ENCODE data around the gene MARCHF4.

Gene MARCHF4

GRCh38 chr2:216371721-216372702 is at the start of gene MARCHF4:
MARCHF4 (minus strand) TSS chr2:216372483; CDS start chr2:216370260, 2,223 bp downstream.
- peak; percentile 70 for DNase-seq

GRCh38 chr2:216420367-216421101 is 48.3 kb upstream of the MARCHF4 start:
- DNase-seq = no peak

GRCh38 chr2:216418981-216419380 is 46.7 kb upstream of the MARCHF4 start:
- no peak for DNase-seq

- DNase-seq = no peak
Measured at GRCh38 chr2:216416571-216417307, 44.5 kb upstream of the MARCHF4 start.

GRCh38 chr2:216415541-216415940 is 43.3 kb upstream of the MARCHF4 start:
- no peak for DNase-seq

GRCh38 chr2:216414772-216415319 is 42.6 kb upstream of the MARCHF4 start:
- DNase-seq = no peak

GRCh38 chr2:216413882-216414281 is 41.6 kb upstream of the MARCHF4 start:
- DNase-seq = no peak

- peak; percentile 98 for DNase-seq
Measured at GRCh38 chr2:216412022-216412999, 40.0 kb upstream of the MARCHF4 start, which contains the start of gene SMARCAL1. SMARCAL1 (plus strand) TSS chr2:216412484; CDS start chr2:216414705, 2,221 bp downstream.

GRCh38 chr2:216410550-216410949 is 38.3 kb upstream of the MARCHF4 start:
- no peak for DNase-seq

- DNase-seq = no peak
Measured at GRCh38 chr2:216408426-216409290, 36.4 kb upstream of the MARCHF4 start.

- no peak for DNase-seq
Measured at GRCh38 chr2:216406826-216407225, 34.5 kb upstream of the MARCHF4 start.

GRCh38 chr2:216405588-216405987 is 33.3 kb upstream of the MARCHF4 start:
- no peak for DNase-seq

- DNase-seq = peak; percentile 46
Measured at GRCh38 chr2:216404010-216404618, 31.8 kb upstream of the MARCHF4 start.

GRCh38 chr2:216402751-216403150 is 30.5 kb upstream of the MARCHF4 start:
- DNase-seq = no peak

GRCh38 chr2:216399621-216400020 is 27.3 kb upstream of the MARCHF4 start:
- no peak for DNase-seq

- DNase-seq = no peak
Measured at GRCh38 chr2:216394881-216395280, 22.6 kb upstream of the MARCHF4 start.

- DNase-seq = no peak
Measured at GRCh38 chr2:216392945-216393840, 20.9 kb upstream of the MARCHF4 start.

- no peak for DNase-seq
Measured at GRCh38 chr2:216392018-216392562, 19.8 kb upstream of the MARCHF4 start.
